K562 (cell line): ENCODE data around the gene LENEP. TPM values are rescaled to one million over a fixed set of nuclear protein-coding genes. Genes with fewer than 3 reads are reported as not detected.

Source experiments
- EGR1 ChIP-seq: fragments of 450-650 bp; conservative IDR thresholded peaks from 2 replicates; pipeline ENCODE4 v1.6.1; 2017; ENCODE audit warnings: mild to moderate bottlenecking
- FOXO4 ChIP-seq: fragments of 450-650 bp; formaldehyde crosslinking; IDR thresholded peaks from 2 replicates; pipeline ENCODE4 v1.4.0; 2020; ENCODE audit warnings: mild to moderate bottlenecking, moderate library complexity
- HDAC8 ChIP-seq: fragments of 450-650 bp; IDR thresholded peaks from 2 replicates; pipeline ENCODE4 v1.6.1; 2016; ENCODE audit warnings: mild to moderate bottlenecking, missing genetic modification characterization, moderate library complexity, missing compliant biosample characterization
- KLF6 ChIP-seq: fragments of 250-450 bp; sonication (Bioruptor Pico); IDR thresholded peaks from 2 replicates; pipeline ENCODE4 v1.4.0; 2020; ENCODE audit warnings: mild to moderate bottlenecking, moderate library complexity, borderline replicate concordance
- L3MBTL2 ChIP-seq: fragments of 450-650 bp; IDR thresholded peaks from 2 replicates; pipeline ENCODE4 v1.6.1; 2016; ENCODE audit warnings: mild to moderate bottlenecking, moderate library complexity
- MNT ChIP-seq, 2 experiments: fragments of 450-650 bp; conservative IDR thresholded peaks; 2 replicates each; pipeline ENCODE4 v1.6.1; 2017; ENCODE audit warnings: mild to moderate bottlenecking in 2 of 2, moderate library complexity in 2 of 2
- NR2C2 ChIP-seq, 2 experiments: fragments of 200-800 bp in 1 of 2; sonication (Bioruptor generic) in 1 of 2; sonication (generic) in 1 of 2; formaldehyde crosslinking in 1 of 2; IDR thresholded peaks; 2 replicates each; pipeline versions ENCODE4 v1.6.1 to v1.8.0; 2016 to 2022; ENCODE audit warnings: mild to moderate bottlenecking in 1 of 2, missing compliant biosample characterization in 1 of 2, missing genetic modification characterization in 1 of 2, missing genetic modification reagents in 1 of 2
- SMAD4 ChIP-seq: fragments of 250-450 bp; sonication (Bioruptor Pico); conservative IDR thresholded peaks from 2 replicates; pipeline ENCODE4 v1.8.0; 2021; ENCODE audit warnings: inconsistent platforms, mild to moderate bottlenecking, moderate library complexity
- SRSF3 ChIP-seq: fragments of 200-400 bp; formaldehyde crosslinking; IDR thresholded peaks from 2 replicates; pipeline ENCODE4 v1.6.1; 2016; ENCODE audit warnings: mild to moderate bottlenecking, low read length, moderate library complexity; ENCODE audit not compliant: insufficient read depth
- XRCC5 ChIP-seq: fragments of 200-400 bp; formaldehyde crosslinking; IDR thresholded peaks from 2 replicates; pipeline ENCODE4 v1.6.1; 2017; ENCODE audit warnings: low read depth, mild to moderate bottlenecking, low read length
- ZNF253 ChIP-seq: fragments of 250-450 bp; sonication (Bioruptor Pico); conservative IDR thresholded peaks from 2 replicates; pipeline ENCODE4 v1.6.1; 2021; ENCODE audit warnings: mild to moderate bottlenecking
- polyA plus RNA-seq, 8 experiments: library from polyadenylated mRNA; depleted of rRNA in 4 of 8; stranded (reverse) in 5 of 8; unstranded in 3 of 8; fragments of >200 nt; fragmentation: Nextera tagmentation in 2 of 8; fragmentation: Illumina TruSeq in 1 of 8; extraction: Ambion mirVana in 2 of 8; extraction: Trizol in 1 of 8; gene quantifications; 2 replicates each; pipeline versions ENCODE4 v1.2.1 to v1.2.3, GENCODE V29; 2011 to 2014; ENCODE audit warnings: inconsistent platforms in 1 of 8, missing spikeins in 1 of 8
- total RNA-seq, 7 experiments: library from RNA; depleted of rRNA in 6 of 7; stranded (reverse); fragments of >200 nt in 6 of 7; fragmentation: Illumina TruSeq in 2 of 7; extraction: Trizol in 2 of 7; gene quantifications; 2 replicates each; pipeline versions ENCODE4 v1.2.1 to v1.2.3, GENCODE V29; 2011 to 2021; ENCODE audit warnings: low replicate concordance in 1 of 7
- TF ChIP-seq, protein P1 (sequence below): sonication (generic); formaldehyde crosslinking; IDR thresholded peaks from 2 replicates; pipeline ENCODE4 v1.8.1; 2023; ENCODE audit warnings: missing genetic modification reagents, mild to moderate bottlenecking, borderline replicate concordance
- TF ChIP-seq, protein P2 (sequence below): fragments of 450-650 bp; conservative IDR thresholded peaks from 2 replicates; pipeline ENCODE4 v1.6.1; 2016; ENCODE audit warnings: missing genetic modification characterization, low read depth, mild to moderate bottlenecking, control low read depth, missing compliant biosample characterization
- TF ChIP-seq, protein P3 (sequence below): fragments of 450-650 bp; IDR thresholded peaks from 2 replicates; pipeline ENCODE4 v1.6.1; 2016; ENCODE audit warnings: antibody characterized with exemption

The LENEP gene
- total and polyA plus RNA-seq, 9 of the 15 experiments (the other 6 are each of a cell fraction or from before 2014, with no cell fraction given), result 0.23 to 0.87 (median 0.67) TPM; not detected in 5

DNA sequence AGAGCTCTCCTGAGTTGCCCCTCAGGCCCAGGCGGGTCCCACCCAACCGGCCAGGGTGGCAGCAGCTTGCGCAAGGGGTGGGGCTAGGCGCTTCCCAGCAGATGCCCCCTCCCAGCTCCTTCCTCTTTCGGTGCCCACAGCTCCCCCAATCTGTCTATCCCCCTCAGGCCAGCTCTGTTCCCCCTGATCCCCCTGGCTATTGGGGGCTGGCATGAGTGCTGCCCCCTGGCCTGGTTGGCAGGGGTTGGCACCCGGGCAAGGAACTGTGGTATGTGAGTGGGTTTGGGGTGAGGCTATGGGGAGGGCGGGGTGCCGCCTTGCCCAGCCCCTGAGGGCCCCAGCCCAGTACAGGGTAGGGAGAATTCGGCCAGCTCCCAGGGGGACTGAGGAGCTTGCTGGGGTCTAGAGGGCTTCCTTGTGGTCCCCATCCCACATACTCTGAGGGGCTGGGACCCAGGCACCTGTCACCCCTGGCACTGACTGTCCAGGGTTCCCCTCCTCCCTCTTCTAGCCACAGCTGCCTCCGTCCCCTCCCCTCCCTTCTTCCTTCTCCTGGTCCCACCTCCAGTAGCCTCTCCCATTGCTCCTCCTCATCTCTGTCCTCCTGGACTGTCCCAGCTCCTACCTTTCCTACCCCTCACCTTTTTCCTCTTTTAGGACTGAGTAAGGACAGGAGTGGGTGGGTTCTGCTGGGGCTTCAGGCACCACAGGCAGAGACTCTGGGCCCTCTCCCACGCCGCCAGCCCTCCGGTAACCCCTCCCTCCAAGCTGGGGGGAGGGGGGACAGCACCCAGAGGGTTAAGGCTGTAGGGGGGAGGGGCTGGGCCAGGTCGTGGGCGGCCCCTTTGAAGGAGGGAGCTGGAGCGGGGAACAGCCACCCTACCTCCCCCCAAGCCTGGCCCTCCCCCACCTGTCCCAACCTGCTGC lies 14.9 kb downstream of the LENEP start (continued):
- TF ChIP-seq, protein P1, sequence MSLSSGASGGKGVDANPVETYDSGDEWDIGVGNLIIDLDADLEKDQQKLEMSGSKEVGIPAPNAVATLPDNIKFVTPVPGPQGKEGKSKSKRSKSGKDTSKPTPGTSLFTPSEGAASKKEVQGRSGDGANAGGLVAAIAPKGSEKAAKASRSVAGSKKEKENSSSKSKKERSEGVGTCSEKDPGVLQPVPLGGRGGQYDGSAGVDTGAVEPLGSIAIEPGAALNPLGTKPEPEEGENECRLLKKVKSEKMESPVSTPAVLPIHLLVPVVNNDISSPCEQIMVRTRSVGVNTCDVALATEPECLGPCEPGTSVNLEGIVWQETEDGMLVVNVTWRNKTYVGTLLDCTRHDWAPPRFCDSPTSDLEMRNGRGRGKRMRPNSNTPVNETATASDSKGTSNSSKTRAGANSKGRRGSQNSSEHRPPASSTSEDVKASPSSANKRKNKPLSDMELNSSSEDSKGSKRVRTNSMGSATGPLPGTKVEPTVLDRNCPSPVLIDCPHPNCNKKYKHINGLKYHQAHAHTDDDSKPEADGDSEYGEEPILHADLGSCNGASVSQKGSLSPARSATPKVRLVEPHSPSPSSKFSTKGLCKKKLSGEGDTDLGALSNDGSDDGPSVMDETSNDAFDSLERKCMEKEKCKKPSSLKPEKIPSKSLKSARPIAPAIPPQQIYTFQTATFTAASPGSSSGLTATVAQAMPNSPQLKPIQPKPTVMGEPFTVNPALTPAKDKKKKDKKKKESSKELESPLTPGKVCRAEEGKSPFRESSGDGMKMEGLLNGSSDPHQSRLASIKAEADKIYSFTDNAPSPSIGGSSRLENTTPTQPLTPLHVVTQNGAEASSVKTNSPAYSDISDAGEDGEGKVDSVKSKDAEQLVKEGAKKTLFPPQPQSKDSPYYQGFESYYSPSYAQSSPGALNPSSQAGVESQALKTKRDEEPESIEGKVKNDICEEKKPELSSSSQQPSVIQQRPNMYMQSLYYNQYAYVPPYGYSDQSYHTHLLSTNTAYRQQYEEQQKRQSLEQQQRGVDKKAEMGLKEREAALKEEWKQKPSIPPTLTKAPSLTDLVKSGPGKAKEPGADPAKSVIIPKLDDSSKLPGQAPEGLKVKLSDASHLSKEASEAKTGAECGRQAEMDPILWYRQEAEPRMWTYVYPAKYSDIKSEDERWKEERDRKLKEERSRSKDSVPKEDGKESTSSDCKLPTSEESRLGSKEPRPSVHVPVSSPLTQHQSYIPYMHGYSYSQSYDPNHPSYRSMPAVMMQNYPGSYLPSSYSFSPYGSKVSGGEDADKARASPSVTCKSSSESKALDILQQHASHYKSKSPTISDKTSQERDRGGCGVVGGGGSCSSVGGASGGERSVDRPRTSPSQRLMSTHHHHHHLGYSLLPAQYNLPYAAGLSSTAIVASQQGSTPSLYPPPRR, result no peak
- TF ChIP-seq ZNF253 (CRISPR knock-in tag), result no peak
- no peak for TF ChIP-seq XRCC5
- no peak for TF ChIP-seq FOXO4
- TF ChIP-seq SMAD4 (CRISPR knock-in tag), result no peak
- TF ChIP-seq, protein P2, sequence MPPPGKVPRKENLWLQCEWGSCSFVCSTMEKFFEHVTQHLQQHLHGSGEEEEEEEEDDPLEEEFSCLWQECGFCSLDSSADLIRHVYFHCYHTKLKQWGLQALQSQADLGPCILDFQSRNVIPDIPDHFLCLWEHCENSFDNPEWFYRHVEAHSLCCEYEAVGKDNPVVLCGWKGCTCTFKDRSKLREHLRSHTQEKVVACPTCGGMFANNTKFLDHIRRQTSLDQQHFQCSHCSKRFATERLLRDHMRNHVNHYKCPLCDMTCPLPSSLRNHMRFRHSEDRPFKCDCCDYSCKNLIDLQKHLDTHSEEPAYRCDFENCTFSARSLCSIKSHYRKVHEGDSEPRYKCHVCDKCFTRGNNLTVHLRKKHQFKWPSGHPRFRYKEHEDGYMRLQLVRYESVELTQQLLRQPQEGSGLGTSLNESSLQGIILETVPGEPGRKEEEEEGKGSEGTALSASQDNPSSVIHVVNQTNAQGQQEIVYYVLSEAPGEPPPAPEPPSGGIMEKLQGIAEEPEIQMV (tag), result no peak
- peak; percentile 82 for TF ChIP-seq EGR1
- TF ChIP-seq MNT (conservative IDR thresholded peaks at IDR 0.05), result no peak
- TF ChIP-seq, protein P3, sequence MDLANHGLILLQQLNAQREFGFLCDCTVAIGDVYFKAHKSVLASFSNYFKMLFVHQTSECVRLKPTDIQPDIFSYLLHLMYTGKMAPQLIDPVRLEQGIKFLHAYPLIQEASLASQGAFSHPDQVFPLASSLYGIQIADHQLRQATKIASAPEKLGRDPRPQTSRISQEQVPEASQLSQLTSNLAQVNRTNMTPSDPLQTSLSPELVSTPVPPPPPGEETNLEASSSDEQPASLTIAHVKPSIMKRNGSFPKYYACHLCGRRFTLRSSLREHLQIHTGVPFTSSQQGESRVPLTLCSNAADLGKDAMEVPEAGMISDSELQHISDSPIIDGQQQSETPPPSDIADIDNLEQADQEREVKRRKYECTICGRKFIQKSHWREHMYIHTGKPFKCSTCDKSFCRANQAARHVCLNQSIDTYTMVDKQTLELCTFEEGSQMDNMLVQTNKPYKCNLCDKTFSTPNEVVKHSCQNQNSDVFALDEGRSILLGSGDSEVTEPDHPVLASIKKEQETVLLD, result 0 out of 2 replicates have a peak, but pooled peaks have one; percentile 35
- no peak for TF ChIP-seq HDAC8 (tag)
- TF ChIP-seq SRSF3, result no peak
- TF ChIP-seq NR2C2 (CRISPR knock-in tag; IDR thresholded peaks at IDR 0.05), result no peak
- no peak for TF ChIP-seq NR2C2 (tag; IDR thresholded peaks at IDR 0.05)
- no peak for TF ChIP-seq L3MBTL2
- no peak for TF ChIP-seq KLF6 (CRISPR knock-in tag)
